Measurements from ENCODE around the gene STX17.

DNA sequence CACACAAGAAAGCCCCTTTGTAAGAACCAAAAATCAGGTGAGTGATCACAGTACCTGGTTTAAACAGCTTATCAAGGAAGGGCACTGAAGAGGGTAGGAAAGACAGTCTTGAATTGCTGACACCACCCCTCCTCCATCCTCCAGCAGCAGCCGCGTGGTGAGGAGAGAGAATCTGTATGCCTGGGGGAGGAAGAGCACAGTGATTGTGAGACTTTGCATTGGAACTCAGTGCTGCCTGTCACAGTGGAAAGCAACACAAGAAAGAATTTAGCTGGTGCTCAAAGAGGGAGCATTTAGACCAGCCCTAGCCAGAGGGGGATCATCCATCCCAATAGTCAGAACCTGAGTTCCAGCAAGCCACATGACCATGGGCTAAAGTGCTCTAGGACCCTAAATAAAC, 11.6 kb upstream of the STX17 start:
- no peak for TF ChIP-seq EZH2phosphoT487 (IDR thresholded peaks at IDR 0.05; ENCODE audit: insufficient read depth, low read depth)
- TF ChIP-seq EZH2 (IDR thresholded peaks at IDR 0.05; ENCODE audit: insufficient read depth, poor library complexity, severe bottlenecking): no peak
